ENCODE results near the gene PKP3. TPM values are rescaled to one million over a fixed set of nuclear protein-coding genes. Genes with fewer than 3 reads are reported as not detected.
A peak's percentile ranks its signal among the peaks of the same experiment; 100 is the strongest.

PKP3 gene
- total and polyA plus RNA-seq, 9 of the 15 experiments (the other 6 are each of a cell fraction or from before 2014, with no cell fraction given), result 0.11 to 110 (median 30.7) TPM

- Histone ChIP-seq H3K9me1 (ENCODE audit: control insufficient read depth, insufficient read depth, low read length) (no peaks in the 10 kb centered on the region), H3K79me2 (ENCODE audit: control insufficient read depth, insufficient read depth, low read length) (peaks cover 11% of the 10 kb centered on the region; the same call in 2 of the 3 replicates), H3K27ac (ENCODE audit: extremely low read depth, low read depth, low read length) (peak overlapping the region; percentile 87), H3K9me3 (replicated peaks; ENCODE audit: control insufficient read depth, insufficient read depth, low read depth, low read length) (no peaks in the 10 kb centered on the region), H4K20me1 (replicated peaks; ENCODE audit: control insufficient read depth, insufficient read depth, low read length) (no peaks in the 10 kb centered on the region), H3K4me3 (peak overlapping the region; percentile 52), H3K27me3 (ENCODE audit: control insufficient read depth in 2 of 2, insufficient read depth in 2 of 2, low read length in 2 of 2) (no peaks in the 10 kb centered on the region), H2AFZ (ENCODE audit: low read depth, low read length) (peak overlapping the region; percentile 82; the same call in 1 of the 2 replicates), H3K9ac (ENCODE audit: insufficient read depth in 1 of 2, low read depth in 2 of 2, low read length in 2 of 2) (peak overlapping the region; percentile 69 to 92; a peak in 3 of 4 replicates), H3K4me2 (ENCODE audit: insufficient read depth, low read length) (peak overlapping the region; percentile 63), H3K36me3 (ENCODE audit: control insufficient read depth, insufficient read depth, low read length) (peaks cover 31% of the 10 kb centered on the region; the same call in 1 of the 3 replicates), H3K4me1 (replicated peaks in 1 of 2; ENCODE audit: control insufficient read depth in 2 of 2, insufficient read depth in 2 of 2, low read length in 2 of 2) (peaks cover 6 to 60% of the 10 kb centered on the region in 2 experiments; a peak in 3 of 5 replicates)
- TSS peak; percentile 90 for BruUV-seq (replicated peaks)
- DNase-seq (ENCODE audit: extremely low read depth in 1 of 4, low spot score in 3 of 4) (no peak), FAIRE-seq (no peak), ATAC-seq (peak; percentile 8)
- intact Hi-C loops (cut with micrococcal nuclease), result loop anchor here (2.0 kb wide), 1 partner anchor 43 kb away; no protein-coding TSS in a partner anchor
- in situ Hi-C loops (cut with MboI), result no loop called here
- ChIA-PET CTCF (ENCODE audit: low intra/inter-chr PET ratio) (interaction anchor here (0.9 kb wide), 1 partner anchor 112 kb away, joined by 6 read pairs; no protein-coding TSS in a partner anchor), POLR2A (interaction anchor here (0.9 to 1.2 kb wide), 4 partner anchors 10 to 171 kb away, joined by 3 to 5 read pairs (median 3); no protein-coding TSS in a partner anchor)
- 44% methylated on average over 39 of the region's 47 CpGs for WGBS (ENCODE audit: insufficient coverage, low coverage, missing lambda C conversion rate)
- TF ChIP-seq REST (IDR thresholded peaks at IDR 0.05; ENCODE audit: borderline replicate concordance) (no peak), REST (CRISPR knock-in tag; IDR thresholded peaks at IDR 0.05; ENCODE audit: low read depth) (peak; percentile 32; the same call in 1 of the 2 replicates), KLF16 (IDR thresholded peaks at IDR 0.05) (no peak), POLR2G (IDR thresholded peaks at IDR 0.05; ENCODE audit: low read depth, low read length) (0 out of 2 replicates have a peak, but pooled peaks have one; percentile 5), THAP7 (CRISPR knock-in tag; IDR thresholded peaks at IDR 0.05) (0 out of 2 replicates have a peak, but pooled peaks have one; percentile 63), RAD21 (CRISPR knock-in tag; conservative IDR thresholded peaks at IDR 0.05 in 1 of 2, IDR thresholded peaks at IDR 0.05 in 1 of 2) (no peak), KAT2B (IDR thresholded peaks at IDR 0.05; ENCODE audit: low read depth, low read length) (no peak), CBFB (CRISPR knock-in tag; IDR thresholded peaks at IDR 0.05) (peak; percentile 50; the same call in 1 of the 2 replicates), ATF6 (CRISPR knock-in tag; IDR thresholded peaks at IDR 0.05) (0 out of 2 replicates have a peak, but pooled peaks have one; percentile 59)
Observed at GRCh38 chr11:405954-406795, 12.2 kb downstream of the PKP3 start.

Data from K562 (cell line).